Erythroblast (primary cell): Measurements from ENCODE around the gene HOXB8.

Experiments
- DNase-seq, 2 experiments: peaks; one replicate each; lab custom pipeline; 2025; lab: John Stamatoyannopoulos, UW
- GATA1 ChIP-seq: IDR thresholded peaks from 2 replicates; pipeline ENCODE4 v1.6.1; 2011; ENCODE audit warnings: low read depth, mild to moderate bottlenecking, control low read depth, low read length, moderate library complexity
- POLR2A ChIP-seq: IDR thresholded peaks from 2 replicates; pipeline ENCODE4 v1.6.1; 2011; ENCODE audit warnings: mild to moderate bottlenecking, low read length

The HOXB8 gene

GRCh38 chr17:48567646-48568354 lies 47.3 kb downstream of the HOXB8 start:
- DNase-seq = no peak
- no peak for TF ChIP-seq POLR2A
- TF ChIP-seq GATA1 = no peak

- no peak for DNase-seq
- TF ChIP-seq GATA1 = no peak
- TF ChIP-seq POLR2A = no peak
These were observed 47.9 kb downstream of the HOXB8 start for GRCh38 chr17:48567209-48567608.

- no peak for DNase-seq
- no peak for TF ChIP-seq POLR2A
- TF ChIP-seq GATA1 = no peak
These were observed 48.4 kb downstream of the HOXB8 start for GRCh38 chr17:48566717-48567116.

- TF ChIP-seq POLR2A = no peak
- no peak for TF ChIP-seq GATA1
- DNase-seq = no peak
These were observed 49.0 kb downstream of the HOXB8 start for GRCh38 chr17:48565925-48566710.

- DNase-seq = no peak
- TF ChIP-seq GATA1 (no peak), POLR2A (no peak)
These were observed 50.0 kb downstream of the HOXB8 start for GRCh38 chr17:48565022-48565554.

GRCh38 chr17:48564188-48565021 lies 50.7 kb downstream of the HOXB8 start:
- no peak for DNase-seq
- TF ChIP-seq GATA1 (no peak), POLR2A (no peak)

- TF ChIP-seq POLR2A (no peak), GATA1 (no peak)
- DNase-seq = no peak
These were observed 51.3 kb downstream of the HOXB8 start for GRCh38 chr17:48563867-48564187.

- no peak for DNase-seq
- TF ChIP-seq GATA1 (no peak), POLR2A (no peak)
These were observed 51.7 kb downstream of the HOXB8 start for GRCh38 chr17:48563385-48563838.

- no peak for TF ChIP-seq POLR2A
- no peak for TF ChIP-seq GATA1
These were observed 52.2 kb downstream of the HOXB8 start for GRCh38 chr17:48562934-48563333.

More at GRCh38 chr17:48562934-48563333, 52.2 kb downstream of the HOXB8 start:
- DNase-seq = no peak
